ENCODE measurements around the gene COL25A1. TPM values are rescaled to one million over a fixed set of nuclear protein-coding genes. Genes with fewer than 3 reads are reported as not detected.

The COL25A1 gene
- total and polyA plus RNA-seq, 11 donors: 0.19 to 1.8 (median 0.50) TPM

DNA sequence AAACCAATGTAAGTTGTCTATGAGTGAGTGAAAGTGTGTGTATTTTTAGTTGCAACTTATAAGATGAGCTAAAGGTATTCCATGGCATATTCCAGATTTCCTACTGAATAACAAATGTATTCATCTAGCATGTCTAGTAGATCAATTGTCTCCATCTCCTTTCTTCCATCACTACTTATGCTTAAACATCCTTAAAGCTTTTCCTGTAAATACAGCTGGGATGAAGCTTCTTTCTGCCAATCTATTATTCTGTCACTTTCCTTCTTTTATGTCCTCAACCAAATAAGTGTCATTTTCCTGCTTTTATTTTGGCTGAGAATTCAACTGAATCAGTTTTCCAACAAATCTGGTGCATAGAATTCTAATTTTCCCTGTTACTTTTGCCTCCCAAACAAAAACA is 136.3 kb downstream of the COL25A1 start:
- intact Hi-C loops (cut with DNase I): no loop called here
- Histone ChIP-seq H3K27me3 (no peaks in the 10 kb centered on the region), H3K36me3 (no peaks in the 10 kb centered on the region), H3K4me1 (no peaks in the 10 kb centered on the region), H3K9me3 (no peaks in the 10 kb centered on the region), H3K27ac (no peak overlapping the region), H3K4me3 (no peak overlapping the region)
- DNase-seq (no peak), ATAC-seq (no peak)
- TF ChIP-seq CTCF (IDR thresholded peaks at IDR 0.05) (no peak), POLR2A (IDR thresholded peaks at IDR 0.05) (no peak)

DNA sequence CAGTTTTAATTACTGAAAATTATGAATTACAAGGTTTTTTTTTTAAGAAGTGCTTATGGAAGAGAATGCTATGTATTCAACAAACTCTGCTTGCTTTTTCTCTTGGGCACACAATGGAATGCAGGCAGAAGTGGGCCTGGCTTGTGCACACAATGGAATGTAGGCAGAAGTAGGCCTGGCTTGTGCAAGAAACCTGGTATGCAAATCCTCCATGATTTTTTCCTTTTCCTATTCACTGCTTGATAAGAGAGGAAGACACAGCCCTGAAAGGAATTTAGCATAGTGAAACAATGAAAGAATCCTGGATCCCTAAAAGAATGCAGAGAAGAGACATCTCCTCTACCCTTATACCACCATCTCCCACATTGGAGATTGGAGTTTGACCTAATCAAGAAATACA is 138.4 kb downstream of the COL25A1 start:
- no peak overlapping the region for H3K4me3 ChIP-seq
- no peak for ATAC-seq
- TF ChIP-seq POLR2A (IDR thresholded peaks at IDR 0.05): no peak
- TF ChIP-seq CTCF (IDR thresholded peaks at IDR 0.05): no peak
- DNase-seq: no peak
- no peak overlapping the region for H3K27ac ChIP-seq
- intact Hi-C loops (cut with DNase I): no loop called here
- no peaks in the 10 kb centered on the region for H3K36me3 ChIP-seq
- no peaks in the 10 kb centered on the region for H3K27me3 ChIP-seq
- no peaks in the 10 kb centered on the region for H3K9me3 ChIP-seq
- H3K4me1 ChIP-seq: no peaks in the 10 kb centered on the region

GRCh38 chr4:109163493-109163892 is 139.0 kb downstream of the COL25A1 start:
- intact Hi-C loops (cut with DNase I): no loop called here
- no peaks in the 10 kb centered on the region for H3K9me3 ChIP-seq
- no peaks in the 10 kb centered on the region for H3K27me3 ChIP-seq
- no peaks in the 10 kb centered on the region for H3K36me3 ChIP-seq
- H3K4me3 ChIP-seq: no peak overlapping the region
- no peak for TF ChIP-seq CTCF (IDR thresholded peaks at IDR 0.05)
- TF ChIP-seq POLR2A (IDR thresholded peaks at IDR 0.05): no peak
- no peaks in the 10 kb centered on the region for H3K4me1 ChIP-seq
- H3K27ac ChIP-seq: no peak overlapping the region
- DNase-seq (no peak), ATAC-seq (no peak)

DNA sequence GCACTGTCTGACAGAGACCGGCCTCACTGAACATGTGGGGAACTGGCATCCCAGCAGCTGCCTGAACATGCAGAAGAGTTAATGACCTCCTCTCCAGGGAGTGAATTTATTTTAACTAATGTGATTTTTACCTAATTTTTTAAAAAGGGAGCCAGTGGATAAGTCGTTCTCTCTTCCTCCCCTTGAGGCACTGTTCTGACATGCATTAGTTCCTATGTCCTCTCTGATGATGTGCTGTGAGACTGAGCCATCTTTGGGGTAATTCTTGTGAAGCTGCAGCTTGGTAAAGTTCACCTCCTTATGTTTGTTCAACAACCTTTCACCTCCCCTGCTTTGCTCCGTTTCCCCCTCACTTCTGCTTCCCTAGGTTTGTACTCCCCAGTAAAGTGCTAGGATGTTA is 139.7 kb downstream of the COL25A1 start:
- DNase-seq: no peak
- intact Hi-C loops (cut with DNase I): no loop called here
- TF ChIP-seq POLR2A (IDR thresholded peaks at IDR 0.05) (no peak), CTCF (IDR thresholded peaks at IDR 0.05) (no peak)
- WGBS, 4 donors: 91 to 100% (median 93%) methylated on average over 3 of the region's 3 CpGs
- H3K36me3 ChIP-seq: no peaks in the 10 kb centered on the region
- no peak overlapping the region for H3K4me3 ChIP-seq
- no peaks in the 10 kb centered on the region for H3K9me3 ChIP-seq
- no peak for ATAC-seq
- H3K4me1 ChIP-seq: no peaks in the 10 kb centered on the region
- no peaks in the 10 kb centered on the region for H3K27me3 ChIP-seq
- no peak overlapping the region for H3K27ac ChIP-seq

All from heart left ventricle (tissue), 16 donors.